Measurements from ENCODE around the gene KLHL41. TPM values are rescaled to one million over a fixed set of nuclear protein-coding genes. Genes with fewer than 3 reads are reported as not detected.

KLHL41 gene
- total RNA-seq, 4 donors from 2014 or later, result 0.90 to 2.3 (median 1.7) TPM

DNA sequence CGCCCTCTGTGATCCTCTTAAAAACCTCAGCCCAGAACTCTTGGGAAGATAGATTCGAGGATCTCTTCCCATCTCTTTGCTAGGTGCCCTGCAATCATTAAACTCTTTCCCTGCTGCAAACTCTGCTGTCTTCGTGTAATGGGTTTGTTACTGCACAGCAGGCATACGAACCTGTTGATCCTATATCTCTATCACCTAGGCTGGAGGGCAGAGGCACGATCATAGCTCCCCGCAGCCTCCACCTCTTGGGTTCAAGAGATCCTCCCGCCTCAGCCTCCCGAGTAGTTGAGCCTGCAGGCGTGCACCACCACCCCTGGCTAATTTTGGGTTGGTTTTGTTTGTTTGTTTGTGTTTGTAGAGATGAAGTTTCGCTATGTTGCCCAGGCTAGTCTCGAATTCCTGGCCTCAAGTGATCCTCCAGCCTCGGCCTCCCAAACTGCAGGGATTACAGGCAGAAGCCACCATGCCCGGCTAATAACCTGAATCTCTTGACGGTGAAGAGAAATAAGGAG is 30.7 kb upstream of the KLHL41 start:
- Histone ChIP-seq H3K4me1 (peaks cover 0 to 25% (median 10%) of the 10 kb centered on the region in 4 donors), H3K27me3 (no peaks in the 10 kb centered on the region), H3K9me3 (no peaks in the 10 kb centered on the region), H3K27ac (peak overlapping the region; percentile 12 to 85 (median 76)), H3K4me3 (peak overlapping the region; percentile 42 to 78 (median 66)), H3K36me3 (peaks cover 0 to 14% (median 0%) of the 10 kb centered on the region in 3 donors)
- TF ChIP-seq, protein P1, sequence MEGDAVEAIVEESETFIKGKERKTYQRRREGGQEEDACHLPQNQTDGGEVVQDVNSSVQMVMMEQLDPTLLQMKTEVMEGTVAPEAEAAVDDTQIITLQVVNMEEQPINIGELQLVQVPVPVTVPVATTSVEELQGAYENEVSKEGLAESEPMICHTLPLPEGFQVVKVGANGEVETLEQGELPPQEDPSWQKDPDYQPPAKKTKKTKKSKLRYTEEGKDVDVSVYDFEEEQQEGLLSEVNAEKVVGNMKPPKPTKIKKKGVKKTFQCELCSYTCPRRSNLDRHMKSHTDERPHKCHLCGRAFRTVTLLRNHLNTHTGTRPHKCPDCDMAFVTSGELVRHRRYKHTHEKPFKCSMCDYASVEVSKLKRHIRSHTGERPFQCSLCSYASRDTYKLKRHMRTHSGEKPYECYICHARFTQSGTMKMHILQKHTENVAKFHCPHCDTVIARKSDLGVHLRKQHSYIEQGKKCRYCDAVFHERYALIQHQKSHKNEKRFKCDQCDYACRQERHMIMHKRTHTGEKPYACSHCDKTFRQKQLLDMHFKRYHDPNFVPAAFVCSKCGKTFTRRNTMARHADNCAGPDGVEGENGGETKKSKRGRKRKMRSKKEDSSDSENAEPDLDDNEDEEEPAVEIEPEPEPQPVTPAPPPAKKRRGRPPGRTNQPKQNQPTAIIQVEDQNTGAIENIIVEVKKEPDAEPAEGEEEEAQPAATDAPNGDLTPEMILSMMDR (IDR thresholded peaks at IDR 0.05), result no peak
- TF ChIP-seq EP300 (IDR thresholded peaks at IDR 0.05) (no peak), POLR2A (IDR thresholded peaks at IDR 0.05) (no peak)
- DNase-seq (ENCODE audit: low spot score in 2 of 2), result no peak
- WGBS, 2 donors, result 62 to 65% methylated on average over 14 of the region's 14 CpGs

GRCh38 chr2:169479257-169480078 is 30.0 kb upstream of the KLHL41 start, which contains the start of gene BBS5:
Gene BBS5 (plus strand): TSS chr2:169479494. CDS start chr2:169479554, 60 bp downstream.
- TF ChIP-seq, protein P1 (IDR thresholded peaks at IDR 0.05), result peak; percentile 20 to 66 (median 43)
- TF ChIP-seq EP300 (IDR thresholded peaks at IDR 0.05) (peak in 1 of 2 donors; percentile 76), POLR2A (IDR thresholded peaks at IDR 0.05) (no peak)
- peak within 1 kb of the TSS; percentile 12 to 85 (median 76) for H3K27ac ChIP-seq
- H3K4me1 ChIP-seq, result peaks cover 0 to 25% (median 10%) of the 10 kb centered on the region in 4 donors
- H3K4me3 ChIP-seq, result peak within 1 kb of the TSS; percentile 42 to 78 (median 66)
- no peaks in the 10 kb centered on the region for H3K9me3 ChIP-seq
- H3K36me3 ChIP-seq, result peaks cover 0 to 21% (median 0%) of the 10 kb centered on the region in 3 donors
- 0 to 1% methylated on average over 31 to 56 of the region's 71 CpGs for WGBS, 2 donors
- no peaks in the 10 kb centered on the region for H3K27me3 ChIP-seq
- DNase-seq (ENCODE audit: low spot score in 2 of 2), result peak; percentile 61 to 69

DNA sequence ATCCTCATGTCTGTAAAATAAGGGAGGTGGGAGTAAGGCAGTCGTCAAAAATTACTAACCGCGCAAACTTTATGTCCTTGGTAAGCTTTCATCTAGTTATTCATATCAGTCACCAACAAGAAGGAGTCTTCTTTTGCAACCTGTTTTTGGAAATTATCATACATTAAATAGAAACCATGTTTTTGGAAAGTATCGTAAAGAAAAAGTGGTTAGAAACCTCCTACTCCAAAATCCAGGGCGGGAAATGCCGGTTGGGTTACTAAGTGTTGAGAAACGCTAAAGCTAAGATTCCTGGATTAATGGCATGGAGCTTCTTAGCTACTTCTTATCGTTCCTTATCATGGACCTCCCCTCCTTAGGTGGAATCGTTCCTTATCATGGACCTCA is 29.4 kb upstream of the KLHL41 start:
- Histone ChIP-seq H3K4me3 (peak overlapping the region; percentile 42 to 78 (median 66)), H3K27ac (peak overlapping the region; percentile 0 to 85 (median 76)), H3K9me3 (no peaks in the 10 kb centered on the region), H3K36me3 (peaks cover 0 to 27% (median 0%) of the 10 kb centered on the region in 3 donors), H3K27me3 (no peaks in the 10 kb centered on the region), H3K4me1 (peaks cover 0 to 25% (median 10%) of the 10 kb centered on the region in 4 donors)
- DNase-seq (ENCODE audit: low spot score in 2 of 2), result no peak
- 30% methylated on average over 9 of the region's 9 CpGs for WGBS, 2 donors
- TF ChIP-seq EP300 (IDR thresholded peaks at IDR 0.05) (no peak), POLR2A (IDR thresholded peaks at IDR 0.05) (no peak)
- TF ChIP-seq, protein P1 (IDR thresholded peaks at IDR 0.05), result no peak

DNA sequence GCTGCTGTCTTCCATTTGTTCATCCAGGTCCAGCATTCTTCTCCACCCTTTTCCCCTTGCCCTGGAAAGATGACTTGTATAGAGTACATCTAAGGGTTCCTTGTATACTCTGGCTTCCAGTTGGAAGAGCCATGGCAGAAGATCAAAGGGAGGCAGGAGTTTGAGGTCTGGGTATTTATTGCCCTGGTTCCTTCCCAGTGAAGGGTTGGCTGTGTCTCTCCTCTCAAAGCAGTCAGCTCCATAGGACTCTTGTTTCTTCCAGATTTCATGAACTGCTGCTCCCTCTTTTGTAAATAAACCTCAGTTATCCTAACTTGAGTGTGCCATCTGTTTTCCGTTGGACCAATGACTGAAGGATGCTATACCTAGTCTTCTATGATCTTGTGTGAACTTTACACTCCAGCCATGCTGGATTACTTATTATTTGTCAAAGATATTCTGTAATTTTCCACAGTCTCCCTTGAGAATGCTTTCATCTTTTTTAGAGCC is 23.8 kb upstream of the KLHL41 start:
- peaks cover 0 to 61% (median 0%) of the 10 kb centered on the region in 3 donors for H3K36me3 ChIP-seq

More for the DNA sequence above, 23.8 kb upstream of the KLHL41 start:
- TF ChIP-seq, protein P1 (IDR thresholded peaks at IDR 0.05), result no peak
- TF ChIP-seq POLR2A (IDR thresholded peaks at IDR 0.05) (no peak), EP300 (IDR thresholded peaks at IDR 0.05) (no peak)
- H3K4me1 ChIP-seq, result peaks cover 0 to 8% (median 0%) of the 10 kb centered on the region in 4 donors
- H3K27ac ChIP-seq, result no peak overlapping the region
- no peaks in the 10 kb centered on the region for H3K9me3 ChIP-seq
- no peaks in the 10 kb centered on the region for H3K27me3 ChIP-seq
- H3K4me3 ChIP-seq, result no peak overlapping the region
- WGBS, 2 donors, result 87 to 92% methylated on average over 1 of the region's 1 CpG
- no peak for DNase-seq (ENCODE audit: low spot score in 2 of 2)
